Ishikawa (cell line): ENCODE measurements around the gene LAMB3.

Experiments
- CEBPB ChIP-seq: IDR thresholded peaks from 2 replicates; pipeline ENCODE4 v1.6.1; 2012
- CREB1 ChIP-seq: IDR thresholded peaks from 2 replicates; pipeline ENCODE4 v1.6.1; 2012; ENCODE audit warnings: low read depth
- EGR1 ChIP-seq: IDR thresholded peaks from 2 replicates; pipeline ENCODE4 v1.6.1; 2012
- EP300 ChIP-seq: IDR thresholded peaks from 2 replicates; pipeline ENCODE4 v1.6.1; 2012; ENCODE audit warnings: borderline replicate concordance
- NFIC ChIP-seq: IDR thresholded peaks from 2 replicates; pipeline ENCODE4 v1.6.1; 2012
- RAD21 ChIP-seq: IDR thresholded peaks from 2 replicates; pipeline ENCODE4 v1.6.1; 2012; ENCODE audit warnings: low read depth
- TAF1 ChIP-seq: IDR thresholded peaks from 2 replicates; pipeline ENCODE4 v1.6.1; 2012; ENCODE audit warnings: low read depth, mild to moderate bottlenecking
- TCF12 ChIP-seq: IDR thresholded peaks from 2 replicates; pipeline ENCODE4 v1.6.1; 2012; ENCODE audit warnings: low read depth
- TEAD4 ChIP-seq: IDR thresholded peaks from 2 replicates; pipeline ENCODE4 v1.6.1; 2012
- YY1 ChIP-seq: IDR thresholded peaks from 2 replicates; pipeline ENCODE4 v1.6.1; 2012; ENCODE audit warnings: low read depth
- ZBTB7A ChIP-seq: IDR thresholded peaks from 2 replicates; pipeline ENCODE4 v1.6.1; 2012; ENCODE audit warnings: low read depth
- TF ChIP-seq, protein P1 (sequence below): IDR thresholded peaks from 2 replicates; pipeline ENCODE4 v1.6.1; 2012; ENCODE audit warnings: low read depth, mild to moderate bottlenecking
- TF ChIP-seq, protein P2 (sequence below): IDR thresholded peaks from 2 replicates; pipeline ENCODE4 v1.6.1; 2012
- TF ChIP-seq, protein P3 (sequence below): IDR thresholded peaks from 2 replicates; pipeline ENCODE4 v1.6.1; 2012

DNA sequence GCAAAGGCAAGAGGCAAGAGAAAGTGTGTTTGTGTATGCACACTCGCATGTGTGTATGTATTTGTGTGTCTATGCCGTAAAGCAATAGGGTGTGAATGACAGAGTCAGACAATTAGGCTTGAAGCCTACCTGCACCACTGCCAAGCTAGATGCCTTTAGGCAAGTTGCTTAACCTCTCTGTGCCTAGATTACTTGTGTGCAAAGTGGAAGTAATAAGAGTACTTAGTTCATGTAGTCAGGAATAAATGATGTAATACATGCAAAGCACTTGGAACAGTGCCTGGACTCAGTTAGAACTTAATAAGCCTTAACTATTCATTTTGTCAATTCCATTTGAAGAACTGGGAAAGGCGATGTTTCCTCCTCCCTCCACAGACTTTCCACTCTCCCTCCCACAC is 31.7 kb downstream of the LAMB3 start:
- TF ChIP-seq TAF1, result no peak
- TF ChIP-seq, protein P1, sequence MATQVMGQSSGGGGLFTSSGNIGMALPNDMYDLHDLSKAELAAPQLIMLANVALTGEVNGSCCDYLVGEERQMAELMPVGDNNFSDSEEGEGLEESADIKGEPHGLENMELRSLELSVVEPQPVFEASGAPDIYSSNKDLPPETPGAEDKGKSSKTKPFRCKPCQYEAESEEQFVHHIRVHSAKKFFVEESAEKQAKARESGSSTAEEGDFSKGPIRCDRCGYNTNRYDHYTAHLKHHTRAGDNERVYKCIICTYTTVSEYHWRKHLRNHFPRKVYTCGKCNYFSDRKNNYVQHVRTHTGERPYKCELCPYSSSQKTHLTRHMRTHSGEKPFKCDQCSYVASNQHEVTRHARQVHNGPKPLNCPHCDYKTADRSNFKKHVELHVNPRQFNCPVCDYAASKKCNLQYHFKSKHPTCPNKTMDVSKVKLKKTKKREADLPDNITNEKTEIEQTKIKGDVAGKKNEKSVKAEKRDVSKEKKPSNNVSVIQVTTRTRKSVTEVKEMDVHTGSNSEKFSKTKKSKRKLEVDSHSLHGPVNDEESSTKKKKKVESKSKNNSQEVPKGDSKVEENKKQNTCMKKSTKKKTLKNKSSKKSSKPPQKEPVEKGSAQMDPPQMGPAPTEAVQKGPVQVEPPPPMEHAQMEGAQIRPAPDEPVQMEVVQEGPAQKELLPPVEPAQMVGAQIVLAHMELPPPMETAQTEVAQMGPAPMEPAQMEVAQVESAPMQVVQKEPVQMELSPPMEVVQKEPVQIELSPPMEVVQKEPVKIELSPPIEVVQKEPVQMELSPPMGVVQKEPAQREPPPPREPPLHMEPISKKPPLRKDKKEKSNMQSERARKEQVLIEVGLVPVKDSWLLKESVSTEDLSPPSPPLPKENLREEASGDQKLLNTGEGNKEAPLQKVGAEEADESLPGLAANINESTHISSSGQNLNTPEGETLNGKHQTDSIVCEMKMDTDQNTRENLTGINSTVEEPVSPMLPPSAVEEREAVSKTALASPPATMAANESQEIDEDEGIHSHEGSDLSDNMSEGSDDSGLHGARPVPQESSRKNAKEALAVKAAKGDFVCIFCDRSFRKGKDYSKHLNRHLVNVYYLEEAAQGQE, result no peak
- no peak for TF ChIP-seq CEBPB
- no peak for TF ChIP-seq CREB1
- no peak for TF ChIP-seq EP300
- TF ChIP-seq NFIC, result no peak
- no peak for TF ChIP-seq EGR1
- TF ChIP-seq, protein P2, sequence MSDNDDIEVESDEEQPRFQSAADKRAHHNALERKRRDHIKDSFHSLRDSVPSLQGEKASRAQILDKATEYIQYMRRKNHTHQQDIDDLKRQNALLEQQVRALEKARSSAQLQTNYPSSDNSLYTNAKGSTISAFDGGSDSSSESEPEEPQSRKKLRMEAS, result no peak
- no peak for TF ChIP-seq TEAD4
- no peak for TF ChIP-seq TCF12
- TF ChIP-seq YY1, result no peak
- no peak for TF ChIP-seq RAD21
- no peak for TF ChIP-seq ZBTB7A
- TF ChIP-seq, protein P3, sequence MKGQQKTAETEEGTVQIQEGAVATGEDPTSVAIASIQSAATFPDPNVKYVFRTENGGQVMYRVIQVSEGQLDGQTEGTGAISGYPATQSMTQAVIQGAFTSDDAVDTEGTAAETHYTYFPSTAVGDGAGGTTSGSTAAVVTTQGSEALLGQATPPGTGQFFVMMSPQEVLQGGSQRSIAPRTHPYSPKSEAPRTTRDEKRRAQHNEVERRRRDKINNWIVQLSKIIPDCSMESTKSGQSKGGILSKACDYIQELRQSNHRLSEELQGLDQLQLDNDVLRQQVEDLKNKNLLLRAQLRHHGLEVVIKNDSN, result no peak
